Right lobe of liver (tissue), 6 donors: ENCODE measurements around the gene SAMD11. TPM values are rescaled to one million over a fixed set of nuclear protein-coding genes. Genes with fewer than 3 reads are reported as not detected.

Experiments used
- ATAC-seq, 4 donors: fragments of 200-7000 bp; cut with Tn5 transposase; one replicate each; pipeline ENCODE4 v1.9.1; 2020; ENCODE audit warnings: mild to moderate bottlenecking in 4 of 4, moderate library complexity in 4 of 4
- DNase-seq, 3 donors: peaks; one replicate each; pipeline ENCODE4 v3.0.0-alpha.2; 2020
- H3K27ac ChIP-seq, 3 donors: fragments of 200-600 bp; one replicate each; pipeline ENCODE4 v1.8.0; 2022
- H3K27me3 ChIP-seq, 2 donors: fragments of 200-600 bp; one replicate each; pipeline ENCODE4 v1.8.0; 2022
- H3K36me3 ChIP-seq, 4 donors: fragments of 200-600 bp; sonication (generic) in 1 of 4; one replicate each; pipeline versions ENCODE4 v1.5.1 to v1.8.0; 2017 to 2022; ENCODE audit warnings: control low read depth in 1 of 4
- H3K4me1 ChIP-seq, 4 donors: fragments of 200-600 bp; sonication (generic) in 1 of 4; one replicate each; pipeline versions ENCODE4 v1.5.1 to v1.8.0; 2017 to 2022; ENCODE audit warnings: control low read depth in 1 of 4
- H3K4me3 ChIP-seq, 3 donors: fragments of 200-600 bp; one replicate each; pipeline ENCODE4 v1.8.0; 2022
- H3K9me3 ChIP-seq, 4 donors: fragments of 200-600 bp; sonication (generic) in 1 of 4; one replicate each; pipeline versions ENCODE4 v1.5.1 to v1.8.0; 2017 to 2022; ENCODE audit warnings: control low read depth in 1 of 4
- CTCF ChIP-seq, 4 donors: fragments of 200-600 bp in 3 of 4; fragments of 450-650 bp in 1 of 4; IDR thresholded peaks; one replicate each; pipeline versions ENCODE4 v1.5.1 to v1.8.0; 2016 to 2022; ENCODE audit warnings: antibody characterized with exemption in 4 of 4, mild to moderate bottlenecking in 2 of 4
- POLR2A ChIP-seq: fragments of 450-650 bp; IDR thresholded peaks from one replicate; pipeline ENCODE4 v1.6.1; 2017; ENCODE audit warnings: antibody characterized with exemption, mild to moderate bottlenecking
- WGBS: methylation state at CpG from one replicate; pipeline ENCODE4 v1.1.6; 2018; ENCODE audit warnings: low coverage, low lambda C conversion rate; ENCODE audit not compliant: insufficient coverage; ENCODE audit errors: missing lambda C conversion rate; 5-methylcytosine and 5-hydroxymethylcytosine counted together
- intact Hi-C, 2 donors: fragments of 100-400 bp; cut with DNase I; formaldehyde crosslinking; loops; one replicate each; pipeline versions ENCODE4 v1.11.2 to v1.14.1; 2022
- total RNA-seq, 6 experiments: library from RNA; depleted of rRNA in 2 of 6; stranded (reverse); fragments of >200 nt in 2 of 6; fragmentation: NEBNext Ultra II Directional in 3 of 6; extraction: Animal tissue kit (Norgen Biotek cat#: 25700) in 3 of 6; gene quantifications; one replicate each; pipeline versions ENCODE4 v1.1.0 to v1.2.4, GENCODE V29; 2016 to 2023
- donor health status: DM: no; HTN: yes; CAD: no.
- donor health status: DM: no; HTN: no; CAD: no.
- donor health status: DM: no; HTN: no; CAD: no.
- donor health status: DM: no; HTN: yes; CAD: no.
- donor health status: DM: no; HTN: yes; CAD: no.

The SAMD11 gene
- total RNA-seq, 6 experiments from 2014 or later = 2.1 to 4.3 (median 3.7) TPM

GRCh38 chr1:950268-950667 lies 26.5 kb downstream of the SAMD11 start:
- no peak for DNase-seq
- H3K4me1 ChIP-seq = no peaks in the 10 kb centered on the region
- no peak overlapping the region for H3K27ac ChIP-seq
- intact Hi-C loops = no loop called here
- peaks cover 0 to 59% (median 18%) of the 10 kb centered on the region in 4 donors for H3K36me3 ChIP-seq
- H3K27me3 ChIP-seq = no peaks in the 10 kb centered on the region
- H3K9me3 ChIP-seq = no peaks in the 10 kb centered on the region
- TF ChIP-seq CTCF (IDR thresholded peaks at IDR 0.05) = no peak
- no peak for TF ChIP-seq POLR2A
- ATAC-seq = no peak
- WGBS = 83% methylated on average over 1 of the region's 9 CpGs
- no peak overlapping the region for H3K4me3 ChIP-seq

- Histone ChIP-seq H3K27me3 (no peaks in the 10 kb centered on the region), H3K4me3 (no peak overlapping the region), H3K9me3 (no peaks in the 10 kb centered on the region), H3K27ac (no peak overlapping the region), H3K4me1 (no peaks in the 10 kb centered on the region), H3K36me3 (peaks cover 3 to 65% (median 20%) of the 10 kb centered on the region in 4 donors)
- no peak for DNase-seq
- intact Hi-C loops = no loop called here
- ATAC-seq = no peak
- no peak for TF ChIP-seq CTCF (IDR thresholded peaks at IDR 0.05)
- no peak for TF ChIP-seq POLR2A
- 93% methylated on average over 5 of the region's 23 CpGs for WGBS
Measured at GRCh38 chr1:950881-951280, 27.2 kb downstream of the SAMD11 start.

DNA sequence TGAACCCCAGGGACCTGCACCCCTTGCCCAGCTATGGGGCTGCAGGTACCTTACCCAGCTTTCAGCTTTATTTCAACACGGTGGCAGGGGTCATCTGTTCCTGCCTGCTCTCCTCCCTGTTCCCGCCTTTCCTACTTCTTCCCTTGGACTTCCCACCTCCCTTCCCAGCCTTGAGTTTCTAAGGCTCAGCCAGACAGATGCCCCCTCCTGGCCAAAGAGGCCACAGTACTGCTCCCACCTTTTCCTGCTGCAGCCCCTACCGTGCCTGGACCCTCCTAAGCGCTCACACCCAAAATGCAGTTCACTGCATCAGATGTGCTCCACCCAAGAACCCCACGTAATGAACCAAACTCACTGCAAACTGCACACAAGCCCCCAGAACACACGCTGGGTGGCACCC lies 27.6 kb downstream of the SAMD11 start:
- intact Hi-C loops = no loop called here
- ATAC-seq (no peak), DNase-seq (no peak)
- Histone ChIP-seq H3K36me3 (peaks cover 6 to 69% (median 23%) of the 10 kb centered on the region in 4 donors), H3K4me1 (no peaks in the 10 kb centered on the region), H3K27ac (no peak overlapping the region), H3K27me3 (no peaks in the 10 kb centered on the region), H3K4me3 (no peak overlapping the region), H3K9me3 (no peaks in the 10 kb centered on the region)
- TF ChIP-seq CTCF (IDR thresholded peaks at IDR 0.05) = no peak
- TF ChIP-seq POLR2A = no peak
- WGBS = 71% methylated on average over 4 of the region's 6 CpGs

- WGBS = 63% methylated on average over 2 of the region's 15 CpGs
- ATAC-seq (no peak), DNase-seq (no peak)
- H3K27me3 ChIP-seq = no peaks in the 10 kb centered on the region
- H3K4me3 ChIP-seq = no peak overlapping the region
- no peaks in the 10 kb centered on the region for H3K9me3 ChIP-seq
- no peak overlapping the region for H3K27ac ChIP-seq
- no peaks in the 10 kb centered on the region for H3K4me1 ChIP-seq
- intact Hi-C loops = no loop called here
- TF ChIP-seq CTCF (IDR thresholded peaks at IDR 0.05) (no peak), POLR2A (no peak)
- peaks cover 6 to 71% (median 26%) of the 10 kb centered on the region in 4 donors for H3K36me3 ChIP-seq
Measured at GRCh38 chr1:952201-952600, 28.5 kb downstream of the SAMD11 start.

DNA sequence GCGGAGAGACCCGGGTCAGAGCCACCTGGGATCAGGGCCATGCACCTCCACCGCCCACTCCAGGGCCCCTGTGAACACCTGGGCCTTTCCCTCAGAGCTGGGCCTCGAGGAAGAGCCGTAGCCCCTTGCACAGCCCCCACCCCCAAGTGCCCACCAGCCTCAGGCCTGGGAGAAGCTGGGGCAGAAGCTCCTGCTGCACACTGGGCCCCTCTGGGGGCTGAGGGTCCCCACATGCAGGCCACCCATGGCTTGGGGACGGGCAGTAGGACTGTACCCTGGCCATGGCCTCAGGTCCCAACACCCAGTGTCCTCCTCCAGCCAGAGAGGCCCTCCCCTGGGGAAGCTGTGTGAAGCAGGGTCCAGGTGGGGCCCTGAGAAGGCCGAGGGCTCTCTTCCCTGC lies 28.9 kb downstream of the SAMD11 start:
- TF ChIP-seq POLR2A = no peak
- no peak for TF ChIP-seq CTCF (IDR thresholded peaks at IDR 0.05)
- H3K27me3 ChIP-seq = no peaks in the 10 kb centered on the region
- no peaks in the 10 kb centered on the region for H3K9me3 ChIP-seq
- DNase-seq (no peak), ATAC-seq (no peak)
- H3K4me1 ChIP-seq = peaks cover 0 to 2% (median 0%) of the 10 kb centered on the region in 4 donors
- no peak overlapping the region for H3K27ac ChIP-seq
- intact Hi-C loops = no loop called here
- H3K36me3 ChIP-seq = peaks cover 6 to 67% (median 26%) of the 10 kb centered on the region in 4 donors
- H3K4me3 ChIP-seq = no peak overlapping the region
- WGBS = no CpG with 5 or more reads among the region's 7 CpGs
